Right lobe of liver (tissue), 6 donors: ENCODE data around the gene ARMC5. TPM values are rescaled to one million over a fixed set of nuclear protein-coding genes. Genes with fewer than 3 reads are reported as not detected.

Experiments used
- ATAC-seq, 4 donors: fragments of 200-7000 bp; cut with Tn5 transposase; one replicate each; pipeline ENCODE4 v1.9.1; 2020; ENCODE audit warnings: mild to moderate bottlenecking in 4 of 4, moderate library complexity in 4 of 4
- DNase-seq, 3 donors: peaks; one replicate each; pipeline ENCODE4 v3.0.0-alpha.2; 2020
- H3K27ac ChIP-seq, 3 donors: fragments of 200-600 bp; one replicate each; pipeline ENCODE4 v1.8.0; 2022
- H3K27me3 ChIP-seq, 2 donors: fragments of 200-600 bp; one replicate each; pipeline ENCODE4 v1.8.0; 2022
- H3K36me3 ChIP-seq, 4 donors: fragments of 200-600 bp; sonication (generic) in 1 of 4; one replicate each; pipeline versions ENCODE4 v1.5.1 to v1.8.0; 2017 to 2022; ENCODE audit warnings: control low read depth in 1 of 4
- H3K4me1 ChIP-seq, 4 donors: fragments of 200-600 bp; sonication (generic) in 1 of 4; one replicate each; pipeline versions ENCODE4 v1.5.1 to v1.8.0; 2017 to 2022; ENCODE audit warnings: control low read depth in 1 of 4
- H3K4me3 ChIP-seq, 3 donors: fragments of 200-600 bp; one replicate each; pipeline ENCODE4 v1.8.0; 2022
- H3K9me3 ChIP-seq, 4 donors: fragments of 200-600 bp; sonication (generic) in 1 of 4; one replicate each; pipeline versions ENCODE4 v1.5.1 to v1.8.0; 2017 to 2022; ENCODE audit warnings: control low read depth in 1 of 4
- CTCF ChIP-seq, 4 donors: fragments of 200-600 bp in 3 of 4; fragments of 450-650 bp in 1 of 4; IDR thresholded peaks; one replicate each; pipeline versions ENCODE4 v1.5.1 to v1.8.0; 2016 to 2022; ENCODE audit warnings: antibody characterized with exemption in 4 of 4, mild to moderate bottlenecking in 2 of 4
- POLR2A ChIP-seq: fragments of 450-650 bp; IDR thresholded peaks from one replicate; pipeline ENCODE4 v1.6.1; 2017; ENCODE audit warnings: antibody characterized with exemption, mild to moderate bottlenecking
- WGBS: methylation state at CpG from one replicate; pipeline ENCODE4 v1.1.6; 2018; ENCODE audit warnings: low coverage, low lambda C conversion rate; ENCODE audit not compliant: insufficient coverage; ENCODE audit errors: missing lambda C conversion rate; 5-methylcytosine and 5-hydroxymethylcytosine counted together
- intact Hi-C, 2 donors: fragments of 100-400 bp; cut with DNase I; formaldehyde crosslinking; loops; one replicate each; pipeline versions ENCODE4 v1.11.2 to v1.14.1; 2022
- total RNA-seq, 6 experiments: library from RNA; depleted of rRNA in 2 of 6; stranded (reverse); fragments of >200 nt in 2 of 6; fragmentation: NEBNext Ultra II Directional in 3 of 6; extraction: Animal tissue kit (Norgen Biotek cat#: 25700) in 3 of 6; gene quantifications; one replicate each; pipeline versions ENCODE4 v1.1.0 to v1.2.4, GENCODE V29; 2016 to 2023
- donor health status: DM: no; HTN: yes; CAD: no.
- donor health status: DM: no; HTN: no; CAD: no.
- donor health status: DM: no; HTN: no; CAD: no.
- donor health status: DM: no; HTN: yes; CAD: no.
- donor health status: DM: no; HTN: yes; CAD: no.

ARMC5 gene
- total RNA-seq, 6 experiments from 2014 or later, result 3.9 to 20.9 (median 11.0) TPM

DNA sequence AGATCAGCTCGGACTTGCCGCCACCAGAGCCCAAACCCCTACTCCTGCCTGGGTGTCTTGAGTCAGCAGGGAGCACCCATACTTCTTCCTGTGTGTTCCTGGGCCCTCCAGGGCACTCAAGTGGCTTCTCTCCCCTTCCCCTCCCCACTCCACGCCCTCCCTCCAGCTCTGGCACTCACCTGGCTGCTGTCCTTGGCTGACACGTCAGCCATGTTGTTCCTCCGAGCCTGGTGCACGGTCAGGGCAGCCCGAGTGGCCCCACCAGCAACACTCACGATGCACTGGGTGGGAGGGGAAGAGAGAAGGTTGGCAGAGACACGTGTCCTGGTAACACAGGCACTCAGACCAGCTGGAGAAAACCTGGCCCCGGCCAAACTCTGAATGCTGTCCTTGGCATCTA, 37.4 kb downstream of the ARMC5 start:
- no peak for TF ChIP-seq CTCF (IDR thresholded peaks at IDR 0.05)
- no peak for TF ChIP-seq POLR2A
- DNase-seq, result peak in 1 of 3 donors; percentile 42
- ATAC-seq, result no peak
- WGBS, result no CpG with 5 or more reads among the region's 10 CpGs
- no peaks in the 10 kb centered on the region for H3K9me3 ChIP-seq
- H3K36me3 ChIP-seq, result peaks cover 0 to 53% (median 12%) of the 10 kb centered on the region in 4 donors
- H3K4me1 ChIP-seq, result peaks cover 0 to 13% (median 4%) of the 10 kb centered on the region in 4 donors
- H3K27me3 ChIP-seq, result no peaks in the 10 kb centered on the region
- H3K27ac ChIP-seq, result no peak overlapping the region
- intact Hi-C loops, result no loop called here
- H3K4me3 ChIP-seq, result no peak overlapping the region

DNA sequence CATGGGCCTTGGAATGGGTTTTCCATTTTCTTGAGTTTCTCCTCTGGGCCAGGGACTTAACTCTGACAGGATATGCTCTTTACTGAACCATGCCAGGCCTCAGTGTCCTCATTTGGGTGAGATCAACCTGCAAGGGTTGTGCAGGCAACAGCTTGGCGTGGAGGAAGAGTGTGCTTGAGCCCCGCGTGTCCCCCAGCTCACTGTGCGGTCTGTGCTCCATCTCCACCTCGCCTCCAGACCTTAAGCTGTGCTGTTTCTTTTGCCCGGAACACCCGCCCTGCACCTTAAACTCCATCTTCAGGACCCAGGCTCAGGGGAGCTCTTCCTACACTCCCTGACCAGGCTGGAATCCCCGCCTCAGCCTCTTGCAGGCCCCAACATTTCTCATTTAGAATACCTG, 39.2 kb downstream of the ARMC5 start:
- TF ChIP-seq CTCF (IDR thresholded peaks at IDR 0.05), result no peak
- no peak for TF ChIP-seq POLR2A
- peaks cover 0 to 37% (median 6%) of the 10 kb centered on the region in 4 donors for H3K36me3 ChIP-seq
- H3K27me3 ChIP-seq, result no peaks in the 10 kb centered on the region
- DNase-seq (no peak), ATAC-seq (no peak)
- no peak overlapping the region for H3K27ac ChIP-seq
- no peaks in the 10 kb centered on the region for H3K9me3 ChIP-seq
- H3K4me1 ChIP-seq, result peaks cover 0 to 29% (median 17%) of the 10 kb centered on the region in 4 donors
- no peak overlapping the region for H3K4me3 ChIP-seq
- intact Hi-C loops, result no loop called here
- 100% methylated on average over 6 of the region's 8 CpGs for WGBS

DNA sequence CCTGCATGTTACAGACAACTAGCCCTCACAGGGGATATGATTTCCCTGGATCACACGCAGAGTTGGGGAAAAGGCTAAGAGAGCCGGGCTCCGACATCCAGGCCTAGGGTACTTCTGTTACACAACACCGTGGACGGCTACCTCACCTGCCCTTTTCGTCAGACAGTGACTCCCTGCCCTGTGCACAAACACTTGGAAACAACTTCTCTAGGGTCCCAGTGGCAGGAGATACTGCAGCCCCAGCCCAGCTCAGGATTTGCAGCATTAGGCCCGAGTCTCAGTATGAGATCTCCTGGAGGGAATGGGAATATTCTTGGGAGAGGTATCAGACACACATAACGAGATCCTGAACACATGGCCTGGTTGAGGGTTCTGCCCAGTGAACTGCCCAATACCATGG, 40.6 kb downstream of the ARMC5 start:
- H3K4me1 ChIP-seq, result peaks cover 0 to 39% (median 18%) of the 10 kb centered on the region in 4 donors
- WGBS, result 85% methylated on average over 6 of the region's 8 CpGs

GRCh38 chr16:31501226-31501965, 42.1 kb downstream of the ARMC5 start:
- Histone ChIP-seq H3K27ac (peak overlapping the region in 2 of 3 donors; percentile 72 to 83), H3K27me3 (no peaks in the 10 kb centered on the region), H3K4me3 (no peak overlapping the region), H3K9me3 (no peaks in the 10 kb centered on the region), H3K4me1 (peaks cover 0 to 40% (median 18%) of the 10 kb centered on the region in 4 donors), H3K36me3 (peaks cover 0 to 23% (median 4%) of the 10 kb centered on the region in 4 donors)
- intact Hi-C loops, result no loop called here
- whole genome bisulfite sequencing, result 61% methylated on average over 3 of the region's 3 CpGs
- peak; percentile 91 to 95 (median 92) for ATAC-seq
- TF ChIP-seq CTCF (IDR thresholded peaks at IDR 0.05) (no peak), POLR2A (no peak)
- peak in 1 of 3 donors; percentile 84 for DNase-seq

More for the DNA sequence above, 40.6 kb downstream of the ARMC5 start:
- intact Hi-C loops, result no loop called here
- no peaks in the 10 kb centered on the region for H3K9me3 ChIP-seq
- H3K36me3 ChIP-seq, result peaks cover 0 to 26% (median 4%) of the 10 kb centered on the region in 4 donors
- no peak for TF ChIP-seq CTCF (IDR thresholded peaks at IDR 0.05)
- TF ChIP-seq POLR2A, result no peak
- H3K27me3 ChIP-seq, result no peaks in the 10 kb centered on the region
- no peak overlapping the region for H3K4me3 ChIP-seq
- DNase-seq, result no peak
- H3K27ac ChIP-seq, result no peak overlapping the region
- ATAC-seq, result no peak
